C4-2B (cell line): ENCODE results near the gene HOPX.

ENCODE experiments used
- H3K27ac ChIP-seq: fragments of 450-650 bp; 2 replicates; pipeline ENCODE4 v1.5.1; 2017
- CTCF ChIP-seq: fragments of 450-650 bp; conservative IDR thresholded peaks from 2 replicates; pipeline ENCODE4 v1.5.1; 2017; ENCODE audit warnings: mild to moderate bottlenecking
- ZFX ChIP-seq: fragments of 450-650 bp; IDR thresholded peaks from 2 replicates; pipeline ENCODE4 v1.6.1; 2017

HOPX gene

GRCh38 chr4:56708146-56708545 lies 27.1 kb upstream of the HOPX start:
- H3K27ac ChIP-seq, result no peak overlapping the region
- no peak for TF ChIP-seq ZFX
- no peak for TF ChIP-seq CTCF

GRCh38 chr4:56705966-56706365 lies 24.9 kb upstream of the HOPX start:
- no peak for TF ChIP-seq CTCF
- no peak for TF ChIP-seq ZFX
- no peak overlapping the region for H3K27ac ChIP-seq

- no peak overlapping the region for H3K27ac ChIP-seq
- no peak for TF ChIP-seq CTCF
- TF ChIP-seq ZFX, result no peak
These were observed 24.2 kb upstream of the HOPX start for GRCh38 chr4:56705334-56705733.

- H3K27ac ChIP-seq, result no peak overlapping the region
- TF ChIP-seq CTCF, result no peak
- TF ChIP-seq ZFX, result no peak
These were observed 23.2 kb upstream of the HOPX start for GRCh38 chr4:56704089-56704871.

GRCh38 chr4:56703378-56703777 lies 22.3 kb upstream of the HOPX start:
- H3K27ac ChIP-seq, result no peak overlapping the region
- no peak for TF ChIP-seq ZFX
- TF ChIP-seq CTCF, result no peak

- no peak for TF ChIP-seq ZFX
- TF ChIP-seq CTCF, result no peak
These were observed 20.5 kb upstream of the HOPX start for GRCh38 chr4:56701644-56702043.

GRCh38 chr4:56701161-56701480 lies 20.0 kb upstream of the HOPX start:
- TF ChIP-seq CTCF, result no peak
- TF ChIP-seq ZFX, result no peak

More at GRCh38 chr4:56701644-56702043, 20.5 kb upstream of the HOPX start:
- no peak overlapping the region for H3K27ac ChIP-seq

More at GRCh38 chr4:56701161-56701480, 20.0 kb upstream of the HOPX start:
- H3K27ac ChIP-seq, result no peak overlapping the region
